ENCODE data around the gene PKP1. TPM values are rescaled to one million over a fixed set of nuclear protein-coding genes. Genes with fewer than 3 reads are reported as not detected.

Gene PKP1
- total RNA-seq, 1 experiment from 2014 or later = not detected

- H3K27me3 ChIP-seq = peaks cover 26% of the 10 kb centered on the region
- no peaks in the 10 kb centered on the region for H3K9me3 ChIP-seq
- no peak within 1 kb of the TSS for H3K4me3 ChIP-seq
- no peaks in the 10 kb centered on the region for H3K36me3 ChIP-seq
- no peak for DNase-seq
These were observed 94.3 kb downstream of the PKP1 start, which contains the start of gene TNNT2 for GRCh38 chr1:201377611-201378092. TNNT2 (minus strand) TSS chr1:201377680; CDS start chr1:201373254, 4,426 bp downstream.

GRCh38 chr1:201378804-201379203 is 95.5 kb downstream of the PKP1 start:
- H3K9me3 ChIP-seq = no peaks in the 10 kb centered on the region
- no peak overlapping the region for H3K4me3 ChIP-seq
- no peak for DNase-seq
- peaks cover 15% of the 10 kb centered on the region for H3K27me3 ChIP-seq
- H3K36me3 ChIP-seq = no peaks in the 10 kb centered on the region

GRCh38 chr1:201379733-201380242 is 96.5 kb downstream of the PKP1 start:
- Histone ChIP-seq H3K36me3 (no peaks in the 10 kb centered on the region), H3K9me3 (no peaks in the 10 kb centered on the region), H3K27me3 (peaks cover 7% of the 10 kb centered on the region; the same call in 1 of the 2 replicates), H3K4me3 (no peak overlapping the region)
- DNase-seq = no peak

- Histone ChIP-seq H3K36me3 (no peaks in the 10 kb centered on the region), H3K27me3 (no peaks in the 10 kb centered on the region), H3K4me3 (no peak overlapping the region), H3K9me3 (no peaks in the 10 kb centered on the region)
- no peak for DNase-seq
These were observed 97.8 kb downstream of the PKP1 start for GRCh38 chr1:201381130-201381529.

Other genes with a start within 250 kb of the PKP1 start
- gene CACNA1S, start 171.1 kb upstream of the PKP1 start, total RNA-seq (2014; rRNA removed; shearing (Covaris generic); ENCODE audit: low replicate concordance) = not detected in 2 replicates
- not detected in 2 replicates for gene ASCL5, start 156.3 kb upstream of the PKP1 start, total RNA-seq (2014; rRNA removed; shearing (Covaris generic); ENCODE audit: low replicate concordance)
- 75.3 and 118 TPM in 2 replicates for gene TMEM9, start 129.0 kb upstream of the PKP1 start, total RNA-seq (2014; rRNA removed; shearing (Covaris generic); ENCODE audit: low replicate concordance)
- gene IGFN1, start 92.7 kb upstream of the PKP1 start, total RNA-seq (2014; rRNA removed; shearing (Covaris generic); ENCODE audit: low replicate concordance) = 0.16 TPM in 1 of 2 replicates, not detected in the other
- gene TNNT2, start 94.2 kb downstream of the PKP1 start, total RNA-seq (2014; rRNA removed; shearing (Covaris generic); ENCODE audit: low replicate concordance) = not detected in 2 replicates
- gene LAD1, start 115.8 kb downstream of the PKP1 start, total RNA-seq (2014; rRNA removed; shearing (Covaris generic); ENCODE audit: low replicate concordance) = not detected in 2 replicates
- not detected in 2 replicates for gene TNNI1, start 138.2 kb downstream of the PKP1 start, total RNA-seq (2014; rRNA removed; shearing (Covaris generic); ENCODE audit: low replicate concordance)
- 51.7 and 72.2 TPM in 2 replicates for gene PHLDA3, start 185.7 kb downstream of the PKP1 start, total RNA-seq (2014; rRNA removed; shearing (Covaris generic); ENCODE audit: low replicate concordance)
- 108 and 190 TPM in 2 replicates for gene CSRP1, start 223.6 kb downstream of the PKP1 start, total RNA-seq (2014; rRNA removed; shearing (Covaris generic); ENCODE audit: low replicate concordance)

Data from MG63 (cell line).